HepG2 (cell line): ENCODE results near the gene GNG7. TPM values are rescaled to one million over a fixed set of nuclear protein-coding genes. Genes with fewer than 3 reads are reported as not detected.

Source experiments
- ARNT2 ChIP-seq: sonication (generic); formaldehyde crosslinking; IDR thresholded peaks from 2 replicates; pipeline ENCODE4 v1.8.0; 2022; ENCODE audit warnings: mild to moderate bottlenecking, low read depth, missing genetic modification reagents, moderate library complexity
- ASH2L ChIP-seq: fragments of 300-600, 200-600 bp; sonication (generic); IDR thresholded peaks from 2 replicates; pipeline ENCODE4 v1.7.0; 2017; ENCODE audit warnings: low read depth, mild to moderate bottlenecking, moderate library complexity, mixed read lengths, low read length; ENCODE audit not compliant: insufficient read length
- ATF7-NPFF ChIP-seq: sonication (generic); formaldehyde crosslinking; IDR thresholded peaks from 2 replicates; pipeline ENCODE4 v1.8.1; 2023; ENCODE audit warnings: mild to moderate bottlenecking, low read depth, missing genetic modification reagents, moderate library complexity
- ERF ChIP-seq: IDR thresholded peaks from 2 replicates; pipeline ENCODE4 v1.6.1; 2018; ENCODE audit warnings: missing biosample characterization, missing genetic modification reagents
- EZH2 ChIP-seq: conservative IDR thresholded peaks from 2 replicates; pipeline ENCODE4 v1.6.1; 2012; ENCODE audit warnings: mild to moderate bottlenecking, low read depth, low read length, moderate library complexity
- FOXJ3 ChIP-seq: sonication (generic); formaldehyde crosslinking; IDR thresholded peaks from 2 replicates; pipeline ENCODE4 v1.4.0; 2020; ENCODE audit warnings: missing genetic modification reagents, mild to moderate bottlenecking, borderline replicate concordance
- HMGA1 ChIP-seq: sonication (generic); formaldehyde crosslinking; conservative IDR thresholded peaks from 2 replicates; pipeline ENCODE4 v1.4.0; 2020; ENCODE audit warnings: missing genetic modification reagents
- HNRNPL ChIP-seq: fragments of 200-400 bp; formaldehyde crosslinking; IDR thresholded peaks from 2 replicates; pipeline ENCODE4 v1.6.1; 2017; ENCODE audit warnings: mild to moderate bottlenecking, low read depth, low read length
- MED13 ChIP-seq: sonication (generic); formaldehyde crosslinking; IDR thresholded peaks from 2 replicates; pipeline ENCODE4 v1.5.0; 2020; ENCODE audit warnings: missing genetic modification reagents
- MYNN ChIP-seq: sonication (generic); formaldehyde crosslinking; IDR thresholded peaks from 2 replicates; pipeline ENCODE4 v1.4.0; 2020; ENCODE audit warnings: mild to moderate bottlenecking, low read depth, missing genetic modification reagents
- NFE2L1 ChIP-seq: sonication (generic); formaldehyde crosslinking; IDR thresholded peaks from 2 replicates; pipeline ENCODE4 v1.4.0; 2020; ENCODE audit warnings: missing genetic modification reagents, mild to moderate bottlenecking, borderline replicate concordance
- NR1H2 ChIP-seq: sonication (generic); formaldehyde crosslinking; IDR thresholded peaks from 2 replicates; pipeline ENCODE4 v1.8.1; 2022; ENCODE audit warnings: low read depth, missing genetic modification reagents, borderline replicate concordance
- NR2F1 ChIP-seq, 2 experiments: fragments of 450-650 bp in 1 of 2; formaldehyde crosslinking in 1 of 2; IDR thresholded peaks; 2 replicates each; pipeline versions ENCODE4 v1.5.0 to v1.6.1; 2016 to 2020; ENCODE audit warnings: mild to moderate bottlenecking in 1 of 2, missing compliant biosample characterization in 1 of 2, missing genetic modification reagents in 1 of 2, moderate library complexity in 1 of 2
- NRL ChIP-seq: sonication (generic); formaldehyde crosslinking; IDR thresholded peaks from 2 replicates; pipeline ENCODE4 v1.5.0; 2020; ENCODE audit warnings: missing genetic modification reagents, mild to moderate bottlenecking, moderate library complexity, borderline replicate concordance
- PAX8 ChIP-seq: sonication (generic); formaldehyde crosslinking; IDR thresholded peaks from 2 replicates; pipeline ENCODE4 v1.8.0; 2022; ENCODE audit warnings: mild to moderate bottlenecking, missing genetic modification reagents, borderline replicate concordance
- PHF5A ChIP-seq: IDR thresholded peaks from one replicate; pipeline ENCODE4 v1.6.1; 2018; ENCODE audit warnings: low read depth, missing genetic modification reagents; ENCODE audit not compliant: unreplicated experiment
- RBFOX2 ChIP-seq: fragments of 200-400 bp; formaldehyde crosslinking; IDR thresholded peaks from 2 replicates; pipeline ENCODE4 v1.6.1; 2017; ENCODE audit warnings: low read depth, mild to moderate bottlenecking, low read length
- SETDB1 ChIP-seq: sonication (generic); formaldehyde crosslinking; IDR thresholded peaks from 2 replicates; pipeline ENCODE4 v1.5.1; 2020; ENCODE audit warnings: missing genetic modification reagents, mild to moderate bottlenecking, borderline replicate concordance
- SMAD3 ChIP-seq: sonication (generic); formaldehyde crosslinking; IDR thresholded peaks from 2 replicates; pipeline ENCODE4 v1.4.0; 2020; ENCODE audit warnings: missing genetic modification reagents
- ZBTB8A ChIP-seq: sonication (generic); formaldehyde crosslinking; IDR thresholded peaks from 2 replicates; pipeline ENCODE4 v1.4.0; 2020; ENCODE audit warnings: mild to moderate bottlenecking, low read depth, missing genetic modification reagents, borderline replicate concordance
- ZKSCAN1 ChIP-seq: fragments of 150-350 bp; IDR thresholded peaks from 2 replicates; pipeline ENCODE4 v1.6.1; 2014; ENCODE audit warnings: low read length
- ZNF205 ChIP-seq: IDR thresholded peaks from 2 replicates; pipeline ENCODE4 v1.6.1; 2018; ENCODE audit warnings: missing biosample characterization, missing genetic modification reagents
- ZNF281 ChIP-seq: sonication (generic); formaldehyde crosslinking; IDR thresholded peaks from 2 replicates; pipeline ENCODE4 v1.4.0; 2020; ENCODE audit warnings: missing genetic modification reagents, borderline replicate concordance
- ZNF282 ChIP-seq: fragments of 450-650 bp; IDR thresholded peaks from 2 replicates; pipeline ENCODE4 v1.6.1; 2018; ENCODE audit not compliant: partially characterized antibody
- ZNF543 ChIP-seq: sonication (generic); formaldehyde crosslinking; IDR thresholded peaks from 2 replicates; pipeline ENCODE4 v1.4.0; 2020; ENCODE audit warnings: mild to moderate bottlenecking, missing genetic modification reagents
- ZNF713 ChIP-seq: sonication (generic); formaldehyde crosslinking; IDR thresholded peaks from 2 replicates; pipeline ENCODE4 v1.4.0; 2020; ENCODE audit warnings: mild to moderate bottlenecking, missing genetic modification reagents
- polyA plus RNA-seq, 8 experiments: library from polyadenylated mRNA; depleted of rRNA in 3 of 8; stranded (reverse) in 7 of 8; unstranded in 1 of 8; fragments of >200 nt; fragmentation: Illumina TruSeq in 4 of 8; extraction: Trizol in 4 of 8; gene quantifications; 2 replicates each; pipeline versions ENCODE4 v1.2.1 to v1.2.3, GENCODE V29; 2011 to 2016; ENCODE audit warnings: low read depth in 4 of 8, missing spikeins in 1 of 8, mixed read lengths in 1 of 8; ENCODE audit not compliant: insufficient read depth in 1 of 8
- total RNA-seq, 5 experiments: library from RNA; depleted of rRNA; stranded (reverse); fragments of >200 nt; fragmentation: Illumina TruSeq; extraction: Trizol; gene quantifications; 2 replicates each; pipeline ENCODE4 v1.2.3, GENCODE V29; 2016; ENCODE audit warnings: low read depth in 1 of 5
- TF ChIP-seq, protein P1 (sequence below): sonication (generic); formaldehyde crosslinking; IDR thresholded peaks from 2 replicates; pipeline ENCODE4 v1.5.0; 2020; ENCODE audit warnings: missing genetic modification reagents, mild to moderate bottlenecking, borderline replicate concordance

The GNG7 gene
- total and polyA plus RNA-seq, 2 of the 13 experiments (the other 11 are each of a cell fraction or from before 2014, with no cell fraction given) = 1.4 to 3.3 TPM

GRCh38 chr19:2546128-2547032, 156.1 kb downstream of the GNG7 start (continued):
- TF ChIP-seq, protein P1, sequence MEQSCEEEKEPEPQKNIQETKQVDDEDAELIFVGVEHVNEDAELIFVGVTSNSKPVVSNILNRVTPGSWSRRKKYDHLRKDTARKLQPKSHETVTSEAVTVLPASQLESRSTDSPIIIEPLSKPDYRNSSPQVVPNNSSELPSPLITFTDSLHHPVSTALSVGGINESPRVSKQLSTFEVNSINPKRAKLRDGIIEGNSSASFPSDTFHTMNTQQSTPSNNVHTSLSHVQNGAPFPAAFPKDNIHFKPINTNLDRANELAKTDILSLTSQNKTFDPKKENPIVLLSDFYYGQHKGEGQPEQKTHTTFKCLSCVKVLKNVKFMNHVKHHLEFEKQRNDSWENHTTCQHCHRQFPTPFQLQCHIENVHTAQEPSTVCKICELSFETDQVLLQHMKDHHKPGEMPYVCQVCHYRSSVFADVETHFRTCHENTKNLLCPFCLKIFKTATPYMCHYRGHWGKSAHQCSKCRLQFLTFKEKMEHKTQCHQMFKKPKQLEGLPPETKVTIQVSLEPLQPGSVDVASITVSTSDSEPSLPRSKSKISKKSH (CRISPR knock-in tag) = 0 out of 2 replicates have a peak, but pooled peaks have one; percentile 47
- TF ChIP-seq FOXJ3 (no peak), RBFOX2 (peak; percentile 93), ZNF205 (CRISPR knock-in tag) (no peak), ZNF543 (peak; percentile 68; the same call in 1 of the 2 replicates), HNRNPL (peak; percentile 93), NRL (CRISPR knock-in tag) (no peak), NR2F1 (CRISPR knock-in tag; IDR thresholded peaks at IDR 0.05) (peak; percentile 67 to 80; a peak in 3 of 4 replicates), EZH2 (no peak), ASH2L (peak; percentile 65), PHF5A (CRISPR knock-in tag) (no peak), SMAD3 (CRISPR knock-in tag) (no peak), HMGA1 (CRISPR knock-in tag) (no peak), NFE2L1 (no peak), ZKSCAN1 (no peak), MED13 (CRISPR knock-in tag) (no peak), ARNT2 (CRISPR knock-in tag) (peak; percentile 88), ATF7-NPFF (CRISPR knock-in tag) (peak; percentile 52; the same call in 1 of the 2 replicates), ZNF281 (CRISPR knock-in tag) (no peak), SETDB1 (no peak), ZNF282 (no peak), ZNF713 (CRISPR knock-in tag) (no peak), ERF (peak; percentile 62), ZBTB8A (no peak), PAX8 (CRISPR knock-in tag) (no peak), NR1H2 (no peak), MYNN (CRISPR knock-in tag) (no peak)
